Motor neuron (in vitro differentiated cells): ENCODE measurements around the gene ACP2. TPM values are rescaled to one million over a fixed set of nuclear protein-coding genes. Genes with fewer than 3 reads are reported as not detected.

Source experiments
- ATAC-seq, 8 experiments: fragments of 200-7000 bp; cut with Tn5 transposase; replicated peaks in 6 of 8; 2 replicates each; pipeline ENCODE4 v1.8.0; 2021; ENCODE audit warnings: mild to moderate bottlenecking in 8 of 8, moderate library complexity in 8 of 8
- H3K27ac ChIP-seq, 2 donors: fragments of 250-450 bp; sonication (Bioruptor Pico); 2 replicates each; pipeline ENCODE4 v1.9.0; 2021; ENCODE audit warnings: antibody characterized with exemption in 2 of 2, mild to moderate bottlenecking in 2 of 2, moderate library complexity in 1 of 2
- H3K4me1 ChIP-seq, 2 donors: fragments of 250-450 bp; sonication (Bioruptor Pico); replicated peaks in 1 of 2; 2 replicates each; pipeline ENCODE4 v1.6.1; 2021; ENCODE audit warnings: antibody characterized with exemption in 2 of 2, mild to moderate bottlenecking in 2 of 2, moderate library complexity in 1 of 2
- H3K4me3 ChIP-seq, 5 donors: fragments of 250-450 bp; sonication (Bioruptor Pico); 2 replicates each; pipeline ENCODE4 v1.9.0; 2021; ENCODE audit warnings: antibody characterized with exemption in 5 of 5, mild to moderate bottlenecking in 5 of 5, moderate library complexity in 4 of 5
- WGBS, 10 experiments: fragments of 450-650 bp; shearing (Covaris generic); methylation state at CpG; one replicate each; pipeline ENCODE4 v1.0.0; 2022; 5-methylcytosine and 5-hydroxymethylcytosine counted together
- in situ Hi-C, 9 experiments: fragments of 400-800 bp; cut with MboI; loops; one replicate each; pipeline ENCODE4 v1.15.0; 2021; ENCODE audit warnings: low sequenced_read_pairs in 9 of 9, low pct_unique_long_range_greater_than_20kb in 2 of 9; ENCODE audit not compliant: unreplicated experiment in 9 of 9
- total RNA-seq, 8 experiments: library from RNA; unstranded; fragments of 300-600 nt; gene quantifications; 2 replicates each; pipeline versions ENCODE4 v1.2.3 to v1.2.4, GENCODE V29; 2022

The ACP2 gene
- total RNA-seq, 8 experiments from 2014 or later, result 23.3 to 66.7 (median 33.8) TPM

DNA sequence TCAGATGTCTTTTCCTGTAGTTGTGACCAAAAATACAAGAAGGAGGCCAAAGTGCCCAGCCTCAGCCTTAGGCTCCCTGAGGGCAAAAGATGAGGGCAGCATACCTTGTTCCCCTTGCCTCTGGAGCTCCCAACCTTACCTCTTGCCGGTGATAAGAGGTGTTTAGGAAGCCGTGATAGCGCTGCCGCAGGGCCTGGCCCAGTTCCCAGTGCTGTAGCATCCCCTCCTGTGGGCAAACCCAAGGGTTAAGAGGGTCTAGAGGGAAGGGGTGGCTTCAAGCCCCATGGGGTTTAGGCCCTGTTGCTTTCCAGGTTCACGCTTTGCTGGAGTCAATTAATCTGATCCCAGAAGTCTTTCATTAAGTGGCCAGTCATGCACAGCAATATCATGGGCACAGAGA, 1.1 kb downstream of the ACP2 start:
- Histone ChIP-seq H3K4me3 (peak overlapping the region; percentile 61 to 91 (median 80)), H3K4me1 (peaks cover 10 to 11% of the 10 kb centered on the region in 2 donors), H3K27ac (no peak overlapping the region)
- ATAC-seq, result no peak
- WGBS, 10 experiments, result 96 to 100% (median 100%) methylated on average over 1 to 5 of the region's 5 CpGs; no CpG with 5 or more reads in 5 of the 10 experiments
- in situ Hi-C loops, result no loop called here

DNA sequence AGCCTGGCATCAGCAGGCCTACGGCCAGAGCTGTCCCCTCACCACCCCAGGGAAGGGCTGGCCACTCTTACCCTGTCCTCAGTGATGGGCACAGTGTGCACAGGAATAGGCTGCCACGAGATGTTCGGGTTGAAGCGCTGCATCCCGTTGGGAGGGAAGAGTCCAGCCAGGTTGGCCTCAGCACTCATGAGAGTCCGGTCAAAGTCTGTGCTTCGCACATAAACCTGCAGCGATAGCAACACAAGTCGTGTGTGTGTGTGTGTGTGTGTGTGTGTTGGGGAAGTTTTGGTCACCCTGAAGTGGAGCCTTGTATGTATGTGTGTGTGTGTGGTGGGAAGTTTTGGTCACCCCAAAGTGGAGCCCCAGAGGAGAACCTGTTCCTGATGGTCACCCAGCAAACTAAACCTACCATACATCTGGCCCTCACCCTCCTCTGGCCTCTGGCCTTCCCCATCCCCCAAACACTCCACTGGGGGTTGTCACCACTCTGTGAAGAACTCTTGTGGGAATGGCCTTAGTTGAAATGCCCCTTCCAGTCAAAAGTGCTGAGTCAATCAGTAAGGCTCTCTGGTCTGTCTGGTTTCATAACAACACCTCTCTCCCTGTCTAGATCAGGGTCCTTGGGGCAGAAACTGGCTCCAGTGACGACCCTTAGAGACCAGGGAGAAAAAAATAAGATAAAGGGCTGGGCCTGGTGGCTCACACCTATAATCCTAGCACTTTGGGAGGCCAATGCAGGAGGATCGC, 2.8 kb downstream of the ACP2 start:
- in situ Hi-C loops, result no loop called here

DNA sequence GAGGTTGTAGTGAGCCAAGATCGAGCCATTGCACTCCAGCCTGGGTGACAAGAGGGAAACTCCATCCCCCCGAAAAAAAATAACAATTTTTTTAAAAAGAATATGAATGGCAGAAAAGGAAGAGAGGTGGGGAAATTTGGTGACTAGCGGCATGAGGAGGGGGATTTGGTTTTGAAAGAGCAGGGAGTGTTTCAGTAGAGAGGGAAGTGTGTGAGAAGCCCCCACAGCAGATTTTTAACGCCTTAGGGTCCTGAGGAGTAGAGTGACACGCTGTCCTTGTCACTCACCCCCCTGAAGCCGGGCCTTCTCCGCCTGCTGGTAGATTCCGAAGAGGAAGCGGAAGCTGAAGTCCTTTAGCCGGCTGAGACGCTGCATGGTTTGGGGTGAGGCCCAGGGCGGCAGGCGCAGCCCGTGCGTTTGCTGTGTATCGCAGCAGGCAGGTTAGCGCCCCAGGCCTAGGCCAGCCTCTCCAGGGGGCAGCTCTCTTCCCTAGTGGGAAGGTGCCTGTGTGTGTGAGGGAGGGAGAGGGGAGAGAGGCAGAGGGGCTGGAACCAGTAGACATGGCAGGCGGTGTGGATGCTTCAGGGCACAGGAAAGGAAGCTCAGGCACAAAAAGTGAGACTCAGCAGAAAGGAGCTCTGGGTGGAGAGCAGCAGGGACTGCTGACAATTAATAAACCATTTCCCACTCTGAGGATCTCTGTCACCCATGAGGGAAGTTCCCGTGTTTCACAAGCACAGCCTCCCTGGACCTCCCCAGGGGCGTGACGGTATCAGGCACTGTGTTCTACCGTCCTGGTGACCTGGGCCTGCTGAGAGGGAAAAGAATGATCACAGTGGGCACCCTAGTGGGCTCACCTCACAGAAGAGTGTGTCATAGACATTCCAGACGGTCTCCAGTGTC, 3.9 kb downstream of the ACP2 start:
- no peak overlapping the region for H3K4me3 ChIP-seq
- H3K27ac ChIP-seq, result no peak overlapping the region
- in situ Hi-C loops, result no loop called here
- WGBS, 10 experiments, result 75 to 100% (median 92%) methylated on average over 1 to 12 of the region's 23 CpGs; no CpG with 5 or more reads in 1 of the 10 experiments
- no peak for ATAC-seq
- peaks cover 9 to 10% of the 10 kb centered on the region in 2 donors for H3K4me1 ChIP-seq

More for the DNA sequence above, 2.8 kb downstream of the ACP2 start:
- no peak for ATAC-seq
- Histone ChIP-seq H3K27ac (no peak overlapping the region), H3K4me1 (peaks cover 10 to 11% of the 10 kb centered on the region in 2 donors), H3K4me3 (no peak overlapping the region)
- WGBS, 10 experiments, result 40 to 100% (median 100%) methylated on average over 1 to 2 of the region's 11 CpGs; no CpG with 5 or more reads in 1 of the 10 experiments

DNA sequence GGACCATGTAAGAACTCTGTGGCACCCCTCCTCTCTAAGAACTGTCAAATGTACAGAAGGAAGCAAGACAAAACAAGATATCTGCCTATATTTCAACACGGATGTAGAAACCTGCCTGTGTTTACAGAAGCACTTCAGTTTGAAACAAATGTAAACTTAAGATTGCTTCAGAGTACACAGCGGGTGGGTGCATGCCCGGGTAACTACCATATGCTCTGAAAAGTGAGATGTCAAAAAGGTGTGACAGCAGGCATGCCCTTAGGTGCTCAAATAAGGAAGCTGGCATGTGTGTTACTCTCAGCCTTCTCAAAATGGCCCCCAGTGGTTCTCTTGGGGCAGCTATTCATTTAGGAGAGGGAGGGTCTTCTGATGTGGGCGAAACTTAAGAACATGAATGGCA, 5.2 kb downstream of the ACP2 start:
- in situ Hi-C loops, result no loop called here
- Histone ChIP-seq H3K4me1 (peaks cover 6 to 7% of the 10 kb centered on the region in 2 donors), H3K27ac (no peak overlapping the region), H3K4me3 (no peak overlapping the region)
- WGBS, 10 experiments, result 83 to 100% (median 97%) methylated on average over 1 to 4 of the region's 4 CpGs; no CpG with 5 or more reads in 3 of the 10 experiments
- ATAC-seq, result no peak

DNA sequence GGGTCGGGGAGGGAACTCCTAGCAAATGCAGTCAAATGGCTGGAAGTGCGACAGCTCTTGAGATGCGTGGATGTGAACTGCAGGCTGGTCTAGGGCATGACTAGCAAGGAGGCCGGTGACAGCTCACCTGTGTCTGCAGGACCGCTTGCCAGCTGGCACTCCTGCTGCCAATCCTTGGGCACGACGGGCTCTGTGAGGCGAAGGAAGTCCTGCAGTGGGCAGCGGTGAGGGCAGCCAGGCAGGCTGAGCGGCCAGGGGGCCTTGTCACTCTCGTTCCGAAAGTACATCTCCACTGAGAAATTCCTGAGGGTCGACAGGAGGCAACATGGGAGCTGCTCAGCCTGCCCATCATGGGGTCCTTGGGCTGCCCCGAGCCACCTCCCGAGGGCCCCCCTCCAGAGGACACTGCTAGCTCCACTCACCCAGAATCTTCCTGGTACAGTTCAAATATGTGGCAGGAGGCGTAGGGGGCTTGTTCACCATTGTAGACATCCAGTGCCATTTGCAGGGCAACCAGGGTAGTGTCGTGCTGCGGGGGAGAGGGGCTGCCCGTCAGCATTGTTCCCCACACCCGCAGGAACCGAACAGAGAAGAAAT, 5.9 kb downstream of the ACP2 start:
- WGBS, 10 experiments, result 89 to 100% (median 93%) methylated on average over 1 to 10 of the region's 21 CpGs; no CpG with 5 or more reads in 3 of the 10 experiments
- Histone ChIP-seq H3K4me3 (no peak overlapping the region), H3K27ac (no peak overlapping the region), H3K4me1 (peaks cover 3 to 4% of the 10 kb centered on the region in 2 donors)
- peak in 2 of 8 experiments; percentile 1 to 6 for ATAC-seq
- in situ Hi-C loops, result no loop called here

DNA sequence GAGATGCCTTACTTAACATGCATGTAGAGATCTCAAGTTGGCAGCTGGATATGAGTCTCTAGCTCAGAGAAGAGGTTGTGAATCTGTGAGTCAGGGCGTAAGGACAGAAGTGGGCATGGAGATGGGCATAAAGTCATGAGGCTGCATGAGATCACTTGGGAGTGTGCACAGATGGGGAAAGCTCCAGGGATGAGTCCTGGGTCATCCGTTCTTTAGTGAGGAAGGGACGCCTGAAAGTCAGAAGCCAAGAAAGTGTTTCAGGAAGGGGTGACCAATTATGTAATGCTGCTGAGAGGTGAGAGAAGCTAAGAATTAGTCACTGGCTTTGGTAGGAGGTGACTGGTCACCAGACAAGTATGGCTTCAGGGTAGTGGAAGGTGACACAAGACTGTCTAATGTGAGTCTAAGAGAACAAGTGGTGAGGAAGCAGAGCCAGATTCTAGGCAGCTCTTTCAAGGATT, 6.7 kb downstream of the ACP2 start:
- H3K27ac ChIP-seq, result no peak overlapping the region
- H3K4me3 ChIP-seq, result no peak overlapping the region
- H3K4me1 ChIP-seq, result no peaks in the 10 kb centered on the region
- in situ Hi-C loops, result no loop called here
- WGBS, 10 experiments, result 50 to 100% (median 89%) methylated on average over 1 to 3 of the region's 3 CpGs; no CpG with 5 or more reads in 4 of the 10 experiments
- peak in 2 of 8 experiments; percentile 11 to 27 for ATAC-seq

DNA sequence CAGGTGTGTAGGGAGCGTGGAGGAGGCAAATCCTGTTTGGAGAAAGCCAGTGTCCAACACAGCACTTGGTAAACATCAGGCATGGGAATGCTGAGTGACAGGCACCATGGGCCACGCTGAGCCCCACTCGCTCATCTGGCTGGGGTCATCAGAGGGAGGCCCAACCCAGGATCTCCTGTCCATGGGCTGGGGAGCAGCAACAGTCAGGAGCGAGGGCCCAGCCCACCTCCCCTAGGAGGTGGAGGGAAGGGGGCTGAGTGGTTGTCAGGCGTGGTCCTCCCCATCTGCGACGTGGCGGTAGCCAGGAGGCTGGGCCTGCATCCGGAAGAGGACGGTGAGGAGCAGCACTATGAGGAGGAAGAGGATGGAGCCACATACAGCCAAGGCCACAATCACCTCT, 8.8 kb downstream of the ACP2 start:
- 20 to 100% (median 83%) methylated on average over 1 to 6 of the region's 10 CpGs; no CpG with 5 or more reads in 3 of the 10 experiments for WGBS, 10 experiments
- no peak for ATAC-seq
- H3K4me1 ChIP-seq, result no peaks in the 10 kb centered on the region
- in situ Hi-C loops, result no loop called here
- H3K27ac ChIP-seq, result no peak overlapping the region
- no peak overlapping the region for H3K4me3 ChIP-seq

DNA sequence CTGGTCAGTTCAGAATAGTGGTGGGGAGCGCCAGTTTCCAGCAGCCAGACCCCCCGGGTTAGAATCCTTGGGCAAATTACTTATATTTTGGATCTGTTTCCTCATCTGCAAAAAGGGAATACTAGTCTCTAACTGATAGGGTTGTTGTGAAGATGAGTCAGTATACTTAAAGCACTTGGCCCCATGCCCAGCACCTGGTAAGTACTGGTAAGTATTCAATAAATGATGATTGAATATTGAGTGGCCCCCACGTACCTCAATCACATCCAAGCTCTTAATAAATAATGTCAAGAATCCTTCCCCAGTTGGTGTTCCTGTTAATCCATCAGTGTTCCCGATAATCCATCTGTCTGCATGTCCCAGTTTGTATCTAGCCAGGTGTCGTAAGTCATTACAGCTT, 12.1 kb downstream of the ACP2 start:
- Histone ChIP-seq H3K4me3 (no peak overlapping the region), H3K4me1 (no peaks in the 10 kb centered on the region), H3K27ac (no peak overlapping the region)
- WGBS, 10 experiments, result 91 to 100% (median 95%) methylated on average over 1 to 5 of the region's 5 CpGs
- no peak for ATAC-seq
- in situ Hi-C loops, result no loop called here

DNA sequence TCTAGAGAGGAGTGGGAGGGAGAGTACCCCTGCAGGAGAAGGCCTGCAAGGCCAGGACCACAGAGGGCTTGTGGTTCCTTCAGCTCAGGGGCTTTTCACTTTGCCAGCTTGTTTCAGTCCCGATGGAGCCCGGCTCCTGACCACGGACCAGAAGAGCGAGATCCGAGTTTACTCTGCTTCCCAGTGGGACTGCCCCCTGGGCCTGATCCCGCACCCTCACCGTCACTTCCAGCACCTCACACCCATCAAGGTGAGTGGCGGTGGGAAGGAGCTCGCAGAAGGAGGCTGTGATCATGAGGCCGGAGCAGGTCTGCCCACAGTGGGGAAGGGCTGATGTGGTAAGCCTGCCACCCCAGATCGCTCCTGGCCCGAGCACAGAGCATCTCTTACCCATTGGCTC, 13.5 kb downstream of the ACP2 start:
- in situ Hi-C loops, result no loop called here
- H3K4me3 ChIP-seq, result no peak overlapping the region
- ATAC-seq, result no peak
- WGBS, 10 experiments, result 62 to 95% (median 84%) methylated on average over 2 to 6 of the region's 12 CpGs; no CpG with 5 or more reads in 4 of the 10 experiments
- no peaks in the 10 kb centered on the region for H3K4me1 ChIP-seq
- no peak overlapping the region for H3K27ac ChIP-seq

DNA sequence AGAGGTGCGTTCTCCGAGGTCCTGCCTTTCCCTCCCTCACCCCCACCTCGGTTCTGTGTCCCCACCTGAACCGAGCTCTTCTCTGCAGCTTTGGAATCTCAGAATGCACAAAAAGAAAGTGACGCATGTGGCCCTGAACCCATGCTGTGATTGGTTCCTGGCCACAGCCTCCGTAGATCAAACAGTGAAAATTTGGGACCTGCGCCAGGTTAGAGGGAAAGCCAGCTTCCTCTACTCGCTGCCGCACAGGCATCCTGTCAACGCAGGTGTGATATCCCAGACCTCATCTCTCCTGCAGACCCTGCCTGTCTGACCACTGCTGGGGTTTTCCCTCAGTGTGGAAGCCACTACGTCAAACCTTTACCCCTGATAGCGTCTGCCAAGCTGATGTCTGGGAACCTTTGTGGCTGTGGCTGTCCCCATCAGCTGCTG, 13.9 kb downstream of the ACP2 start:
- 80 to 90% (median 80%) methylated on average over 1 to 4 of the region's 12 CpGs; no CpG with 5 or more reads in 6 of the 10 experiments for WGBS, 10 experiments
- no peak overlapping the region for H3K4me3 ChIP-seq
- H3K27ac ChIP-seq, result no peak overlapping the region
- ATAC-seq, result no peak
- in situ Hi-C loops, result no loop called here
- H3K4me1 ChIP-seq, result no peaks in the 10 kb centered on the region

DNA sequence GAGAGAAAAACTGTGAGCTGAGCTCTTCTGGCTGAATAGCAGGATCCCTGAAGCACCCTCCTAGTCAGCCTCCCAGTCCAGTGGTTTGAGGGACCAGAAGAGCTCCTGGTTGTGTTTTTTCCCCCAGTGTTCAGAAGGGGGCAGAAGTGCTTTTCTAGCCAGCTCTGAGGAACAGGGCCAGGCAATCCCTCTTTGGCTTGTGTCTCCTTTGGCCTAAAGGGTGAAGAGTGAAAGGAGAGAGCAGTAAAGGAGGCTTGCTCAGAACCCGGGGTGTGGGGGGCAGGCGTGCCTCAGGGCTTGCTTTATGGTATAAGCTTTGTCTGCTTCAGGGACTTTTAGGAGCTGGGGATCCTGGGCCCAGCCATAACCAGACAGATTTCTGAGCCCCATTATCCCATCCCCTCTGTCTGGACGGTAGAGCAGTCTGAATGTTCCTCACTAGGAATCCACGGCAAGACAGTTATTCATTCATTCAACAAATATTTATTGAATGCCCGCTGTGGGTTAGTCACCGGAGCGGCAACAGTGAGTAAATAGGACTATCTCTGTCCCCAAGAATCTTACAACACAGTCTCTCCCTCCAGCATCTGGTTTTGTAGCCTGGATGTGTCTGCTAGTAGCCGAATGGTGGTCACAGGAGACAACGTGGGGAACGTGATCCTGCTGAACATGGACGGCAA, 14.5 kb downstream of the ACP2 start:
- 17 to 90% (median 37%) methylated on average over 1 to 7 of the region's 11 CpGs; no CpG with 5 or more reads in 4 of the 10 experiments for WGBS, 10 experiments
- no peak overlapping the region for H3K27ac ChIP-seq
- peak in 4 of 8 experiments; percentile 9 to 52 (median 25) for ATAC-seq
- in situ Hi-C loops, result no loop called here
- no peak overlapping the region for H3K4me3 ChIP-seq
- H3K4me1 ChIP-seq, result no peaks in the 10 kb centered on the region

DNA sequence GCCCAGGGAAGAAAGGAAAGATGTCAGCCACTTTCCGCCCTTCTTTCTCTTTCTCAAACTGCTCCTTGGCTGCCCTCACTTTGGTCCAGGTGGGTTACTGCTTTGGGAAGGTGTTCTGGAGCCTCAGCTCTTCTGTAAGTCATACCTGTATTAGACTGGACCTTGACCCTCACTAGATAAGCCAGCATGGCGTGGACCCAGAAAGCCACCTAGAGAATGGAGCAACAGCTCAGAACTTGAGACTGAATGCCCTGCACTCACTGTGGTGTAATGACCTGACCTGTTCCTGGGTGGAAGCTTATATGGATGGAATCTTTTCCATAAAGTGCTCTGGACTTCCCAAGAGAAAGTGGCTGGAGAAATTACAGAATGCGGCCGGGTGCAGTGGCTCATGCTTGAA, 15.6 kb downstream of the ACP2 start:
- Histone ChIP-seq H3K4me3 (no peak overlapping the region), H3K4me1 (no peaks in the 10 kb centered on the region), H3K27ac (no peak overlapping the region)
- no peak for ATAC-seq
- 80 to 100% (median 100%) methylated on average over 2 to 4 of the region's 4 CpGs; no CpG with 5 or more reads in 4 of the 10 experiments for WGBS, 10 experiments
- in situ Hi-C loops, result no loop called here
